Suppressor macrophage treated with lipopolysaccharide for 1 hour (primary cell): Measurements from ENCODE around the gene ANKRD28.
A peak's percentile ranks its signal among the peaks of the same experiment; 100 is the strongest.

Experiments used
- DNase-seq, 3 donors: peaks; one replicate each; pipeline ENCODE4 v3.0.0-alpha.2; 2020 to 2022

ANKRD28 gene

GRCh38 chr3:15633766-15634598, 163.8 kb downstream of the ANKRD28 start:
- no peak for DNase-seq

- no peak for DNase-seq
Observed at GRCh38 chr3:15633159-15633558, 164.6 kb downstream of the ANKRD28 start.

GRCh38 chr3:15632212-15632580, 165.6 kb downstream of the ANKRD28 start:
- no peak for DNase-seq

- DNase-seq = peak in 2 of 3 donors; percentile 12 to 29
Observed at GRCh38 chr3:15631426-15632211, 166.2 kb downstream of the ANKRD28 start.

GRCh38 chr3:15630646-15631350, 167.0 kb downstream of the ANKRD28 start:
- peak; percentile 85 to 91 (median 88) for DNase-seq

GRCh38 chr3:15629860-15630597, 167.8 kb downstream of the ANKRD28 start:
- DNase-seq = peak; percentile 85 to 91 (median 90)

GRCh38 chr3:15628967-15629366, 168.8 kb downstream of the ANKRD28 start:
- no peak for DNase-seq

GRCh38 chr3:15623535-15624440, 174.0 kb downstream of the ANKRD28 start:
- DNase-seq = no peak

GRCh38 chr3:15619659-15620464, 177.9 kb downstream of the ANKRD28 start:
- peak in 1 of 3 donors; percentile 12 for DNase-seq
